Large intestine (tissue), 3 donors: ENCODE data around the gene PYDC2. TPM values are rescaled to one million over a fixed set of nuclear protein-coding genes. Genes with fewer than 3 reads are reported as not detected.

ENCODE experiments used
- DNase-seq, 2 donors: peaks; one replicate each; pipeline versions ENCODE4 v3.0.0 to v3.0.0-alpha.2; 2013
- H3K27ac ChIP-seq: one replicate; pipeline ENCODE4 v1.5.1; 2013; ENCODE audit warnings: low read length
- H3K27me3 ChIP-seq: 2 replicates; pipeline ENCODE4 v1.6.1; 2013; ENCODE audit warnings: low read length; ENCODE audit not compliant: control insufficient read depth, insufficient read depth
- H3K36me3 ChIP-seq: 2 replicates; pipeline ENCODE4 v1.6.1; 2013; ENCODE audit warnings: low read length; ENCODE audit not compliant: control insufficient read depth, insufficient read depth
- H3K4me1 ChIP-seq: one replicate; pipeline ENCODE4 v1.6.1; 2013; ENCODE audit warnings: low read length; ENCODE audit not compliant: control insufficient read depth, insufficient read depth
- H3K4me3 ChIP-seq: one replicate; pipeline ENCODE4 v1.5.1; 2013; ENCODE audit warnings: low read length
- H3K9me3 ChIP-seq: one replicate; pipeline ENCODE4 v1.6.1; 2013; ENCODE audit warnings: mild to moderate bottlenecking, low read depth, low read length, moderate library complexity; ENCODE audit not compliant: control insufficient read depth
- WGBS: methylation state at CpG from one replicate; pipeline ENCODE4 v1.1.5; 2013; ENCODE audit warnings: low lambda C conversion rate; ENCODE audit not compliant: insufficient coverage; 5-methylcytosine and 5-hydroxymethylcytosine counted together
- polyA plus RNA-seq: library from polyadenylated mRNA; unstranded; fragments of 120-200 nt; gene quantifications from one replicate; pipeline ENCODE4 v1.2.1, GENCODE V29; 2013

Gene PYDC2
- polyA plus RNA-seq, 1 donor, result not detected

DNA sequence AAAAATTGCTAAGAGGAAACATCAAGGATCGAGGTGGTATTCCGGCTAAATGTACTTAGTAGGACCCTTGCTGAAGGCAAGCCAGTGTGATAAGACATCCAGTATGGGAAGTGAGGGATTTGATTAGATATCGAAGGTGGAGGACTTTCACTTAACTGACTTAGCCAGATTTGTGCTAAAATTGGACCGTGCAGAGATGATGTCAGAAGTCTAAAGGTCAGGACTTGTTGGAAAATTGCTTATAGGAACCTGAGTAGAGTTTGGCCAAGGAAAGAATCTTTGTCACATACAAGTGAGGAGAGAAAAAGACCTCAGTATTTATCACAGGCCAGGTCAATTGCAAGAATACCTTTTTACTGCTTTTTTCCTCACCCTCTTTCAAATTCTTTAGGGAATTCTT lies 30.9 kb upstream of the PYDC2 start:
- WGBS, result no CpG with 5 or more reads among the region's 4 CpGs
- Histone ChIP-seq H3K27me3 (no peaks in the 10 kb centered on the region), H3K27ac (no peak overlapping the region), H3K36me3 (no peaks in the 10 kb centered on the region), H3K4me3 (no peak overlapping the region), H3K4me1 (no peaks in the 10 kb centered on the region), H3K9me3 (no peaks in the 10 kb centered on the region)
- no peak for DNase-seq

- WGBS, result 79% methylated on average over 5 of the region's 5 CpGs
- no peak overlapping the region for H3K27ac ChIP-seq
- H3K4me1 ChIP-seq, result no peaks in the 10 kb centered on the region
- H3K27me3 ChIP-seq, result no peaks in the 10 kb centered on the region
- no peaks in the 10 kb centered on the region for H3K9me3 ChIP-seq
- H3K4me3 ChIP-seq, result no peak overlapping the region
- DNase-seq, result no peak
- no peaks in the 10 kb centered on the region for H3K36me3 ChIP-seq
Measured at GRCh38 chr3:191431160-191431822, 29.7 kb upstream of the PYDC2 start.

- no peaks in the 10 kb centered on the region for H3K9me3 ChIP-seq
- no peaks in the 10 kb centered on the region for H3K4me1 ChIP-seq
- H3K27me3 ChIP-seq, result no peaks in the 10 kb centered on the region
- no peak for DNase-seq
- no CpG with 5 or more reads among the region's 5 CpGs for WGBS
- H3K27ac ChIP-seq, result no peak overlapping the region
- no peaks in the 10 kb centered on the region for H3K36me3 ChIP-seq
- no peak overlapping the region for H3K4me3 ChIP-seq
Measured at GRCh38 chr3:191432162-191432561, 28.8 kb upstream of the PYDC2 start.

DNA sequence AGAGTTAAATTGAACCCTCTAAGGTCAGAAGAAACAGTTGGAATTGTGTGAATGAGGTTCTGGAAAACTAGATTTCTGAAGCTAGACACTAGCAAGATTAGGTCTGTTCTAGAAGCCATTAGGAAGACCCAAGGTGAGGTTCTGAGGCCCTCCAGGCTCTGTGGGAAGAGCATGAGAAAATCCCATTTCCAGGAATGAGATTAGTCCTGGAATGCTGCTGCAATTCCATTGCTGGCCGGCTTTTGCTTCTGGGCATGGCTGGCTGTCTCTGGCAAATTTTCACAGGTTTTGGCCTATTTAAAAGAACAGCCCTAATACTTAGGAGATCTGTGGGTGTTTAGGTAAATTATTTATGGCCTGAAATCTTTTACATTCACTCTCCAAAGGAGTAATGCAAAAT lies 26.9 kb upstream of the PYDC2 start:
- Histone ChIP-seq H3K36me3 (no peaks in the 10 kb centered on the region), H3K27ac (no peak overlapping the region), H3K9me3 (no peaks in the 10 kb centered on the region), H3K27me3 (no peaks in the 10 kb centered on the region), H3K4me3 (no peak overlapping the region), H3K4me1 (no peaks in the 10 kb centered on the region)
- no peak for DNase-seq
- WGBS, result no CpG with 5 or more reads among the region's 1 CpG

DNA sequence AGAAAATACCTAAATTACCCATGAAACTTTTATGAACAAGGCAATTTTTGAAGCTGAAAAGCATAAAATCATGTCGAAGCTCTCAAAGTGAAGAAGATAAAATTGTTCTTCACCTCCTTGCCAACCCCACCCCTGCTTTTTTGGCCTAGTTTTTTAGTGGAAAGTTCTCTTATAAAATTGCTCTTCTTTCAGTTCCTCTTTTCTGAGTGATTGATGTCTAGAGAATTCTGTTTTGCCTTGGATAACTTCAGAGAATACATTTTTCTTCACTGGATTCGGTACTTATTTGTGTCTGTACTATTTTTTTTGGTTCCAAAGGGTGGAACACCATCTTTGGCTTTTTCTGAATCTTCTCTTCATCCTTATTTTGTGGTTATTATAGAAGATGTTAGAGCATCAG lies 25.0 kb upstream of the PYDC2 start:
- DNase-seq, result no peak
- Histone ChIP-seq H3K27me3 (no peaks in the 10 kb centered on the region), H3K27ac (no peak overlapping the region), H3K4me3 (no peak overlapping the region), H3K9me3 (no peaks in the 10 kb centered on the region), H3K36me3 (no peaks in the 10 kb centered on the region), H3K4me1 (no peaks in the 10 kb centered on the region)
- WGBS, result 83% methylated on average over 1 of the region's 2 CpGs

GRCh38 chr3:191438150-191438814 lies 22.7 kb upstream of the PYDC2 start:
- no peaks in the 10 kb centered on the region for H3K9me3 ChIP-seq
- WGBS, result 71% methylated on average over 1 of the region's 2 CpGs
- no peaks in the 10 kb centered on the region for H3K36me3 ChIP-seq
- no peak overlapping the region for H3K4me3 ChIP-seq
- no peak for DNase-seq
- no peaks in the 10 kb centered on the region for H3K27me3 ChIP-seq
- no peak overlapping the region for H3K27ac ChIP-seq
- no peaks in the 10 kb centered on the region for H3K4me1 ChIP-seq

DNA sequence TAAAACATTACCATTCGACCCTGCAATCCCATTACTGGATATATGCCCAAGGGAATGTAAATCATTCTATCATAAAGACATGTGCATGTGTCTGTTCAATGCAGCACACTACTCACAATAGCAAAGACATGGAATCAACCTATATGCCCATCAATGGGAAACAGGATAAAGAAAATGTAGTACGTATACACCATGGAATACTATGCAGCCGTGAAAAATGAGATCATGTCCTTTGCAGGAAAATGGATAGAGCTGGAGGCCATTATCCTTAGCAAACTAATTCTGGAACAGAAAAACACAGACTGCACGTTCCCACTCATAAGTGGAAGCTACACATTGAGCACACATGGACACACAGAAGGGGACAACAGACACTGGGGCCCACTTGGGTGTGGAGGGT lies 20.4 kb upstream of the PYDC2 start:
- H3K9me3 ChIP-seq, result no peaks in the 10 kb centered on the region
- DNase-seq, result no peak
- H3K36me3 ChIP-seq, result no peaks in the 10 kb centered on the region
- H3K27ac ChIP-seq, result no peak overlapping the region
- 100% methylated on average over 2 of the region's 4 CpGs for WGBS
- H3K4me3 ChIP-seq, result no peak overlapping the region
- no peaks in the 10 kb centered on the region for H3K27me3 ChIP-seq
- H3K4me1 ChIP-seq, result no peaks in the 10 kb centered on the region

DNA sequence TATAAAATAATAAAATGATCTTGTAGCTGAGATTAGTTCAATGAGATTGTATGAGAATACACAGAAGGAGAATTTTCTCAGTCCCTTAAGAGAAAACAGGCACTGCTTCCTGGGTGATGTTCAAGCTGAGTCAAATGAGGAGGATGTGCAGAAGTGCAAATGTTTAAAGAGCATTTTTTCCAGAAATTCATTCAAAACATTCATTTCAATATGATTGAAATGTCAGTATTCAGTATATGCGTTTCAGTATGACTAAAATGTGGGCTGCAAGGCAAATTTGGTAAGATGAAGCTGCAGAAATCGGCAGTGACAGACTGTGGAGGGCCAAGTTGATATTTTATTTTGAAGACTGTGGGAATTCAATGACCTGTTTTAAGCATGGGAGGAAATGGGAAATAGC lies 19.3 kb upstream of the PYDC2 start:
- no peak for DNase-seq
- H3K9me3 ChIP-seq, result no peaks in the 10 kb centered on the region
- no peaks in the 10 kb centered on the region for H3K36me3 ChIP-seq
- WGBS, result 100% methylated on average over 1 of the region's 2 CpGs
- H3K4me1 ChIP-seq, result no peaks in the 10 kb centered on the region
- H3K27me3 ChIP-seq, result no peaks in the 10 kb centered on the region
- H3K4me3 ChIP-seq, result no peak overlapping the region
- H3K27ac ChIP-seq, result no peak overlapping the region

GRCh38 chr3:191444569-191444968 lies 16.4 kb upstream of the PYDC2 start:
- H3K27me3 ChIP-seq, result no peaks in the 10 kb centered on the region
- 96% methylated on average over 3 of the region's 3 CpGs for WGBS
- no peak for DNase-seq
- H3K4me3 ChIP-seq, result no peak overlapping the region
- no peak overlapping the region for H3K27ac ChIP-seq
- H3K9me3 ChIP-seq, result no peaks in the 10 kb centered on the region
- no peaks in the 10 kb centered on the region for H3K4me1 ChIP-seq
- H3K36me3 ChIP-seq, result no peaks in the 10 kb centered on the region

DNA sequence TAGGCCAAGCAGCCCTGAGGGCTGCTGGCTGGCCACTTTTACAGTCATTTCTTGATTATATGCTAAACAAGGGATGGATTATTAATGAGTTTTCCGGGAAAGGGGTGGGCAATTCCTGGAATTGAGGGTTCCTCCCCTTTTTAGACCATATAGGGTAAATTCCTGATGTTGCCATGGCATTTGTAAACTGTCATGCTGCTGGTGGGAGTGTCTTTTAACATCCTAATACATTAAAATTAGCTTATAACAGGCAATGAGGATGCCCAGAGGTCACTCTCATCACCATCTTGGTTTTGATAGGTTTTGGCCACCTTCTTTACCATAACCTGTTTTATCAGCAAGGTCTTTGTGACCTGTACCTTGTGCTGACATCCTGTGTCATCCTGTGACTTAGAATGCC lies 11.7 kb upstream of the PYDC2 start:
- Histone ChIP-seq H3K27ac (no peak overlapping the region), H3K36me3 (no peaks in the 10 kb centered on the region), H3K4me3 (no peak overlapping the region), H3K9me3 (no peaks in the 10 kb centered on the region), H3K4me1 (no peaks in the 10 kb centered on the region), H3K27me3 (no peaks in the 10 kb centered on the region)
- DNase-seq, result no peak
- no CpG with 5 or more reads among the region's 1 CpG for WGBS
